ENCODE measurements around the gene SEL1L2.

Gene SEL1L2

DNA sequence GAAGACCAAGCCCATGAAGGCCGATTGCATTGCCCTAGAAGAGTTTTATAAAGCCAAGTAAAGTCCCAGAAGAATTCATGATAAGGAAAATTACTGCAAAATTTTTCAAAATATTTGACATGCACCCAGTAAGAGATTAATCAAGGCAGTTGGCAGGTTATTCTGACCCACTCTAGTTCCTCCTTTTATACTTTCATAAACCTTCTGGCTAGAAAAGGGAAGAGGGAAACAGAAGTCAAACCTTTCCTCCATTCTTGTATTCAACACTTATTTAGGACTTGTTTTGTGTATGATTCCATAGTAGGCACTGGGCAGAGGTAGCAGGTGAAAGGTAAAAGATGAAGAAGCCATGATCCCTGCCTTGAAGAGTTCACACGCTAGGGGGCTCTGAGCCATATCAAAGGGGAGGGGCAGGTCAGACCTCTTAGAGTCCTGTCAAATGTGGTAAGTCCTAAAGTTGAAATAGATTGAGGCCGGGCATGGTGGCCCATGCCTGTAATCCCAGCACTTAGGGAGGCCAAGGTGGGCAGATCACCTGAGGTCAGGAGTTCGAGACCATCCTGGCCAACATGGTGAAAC is 120.2 kb downstream of the SEL1L2 start:
- no peak for DNase-seq (ENCODE audit: low read depth in 4 of 4, low spot score in 1 of 4)

- no peak for DNase-seq (ENCODE audit: low read depth in 4 of 4, low spot score in 1 of 4)
Observed at GRCh38 chr20:13868331-13868730, 122.1 kb downstream of the SEL1L2 start.

DNA sequence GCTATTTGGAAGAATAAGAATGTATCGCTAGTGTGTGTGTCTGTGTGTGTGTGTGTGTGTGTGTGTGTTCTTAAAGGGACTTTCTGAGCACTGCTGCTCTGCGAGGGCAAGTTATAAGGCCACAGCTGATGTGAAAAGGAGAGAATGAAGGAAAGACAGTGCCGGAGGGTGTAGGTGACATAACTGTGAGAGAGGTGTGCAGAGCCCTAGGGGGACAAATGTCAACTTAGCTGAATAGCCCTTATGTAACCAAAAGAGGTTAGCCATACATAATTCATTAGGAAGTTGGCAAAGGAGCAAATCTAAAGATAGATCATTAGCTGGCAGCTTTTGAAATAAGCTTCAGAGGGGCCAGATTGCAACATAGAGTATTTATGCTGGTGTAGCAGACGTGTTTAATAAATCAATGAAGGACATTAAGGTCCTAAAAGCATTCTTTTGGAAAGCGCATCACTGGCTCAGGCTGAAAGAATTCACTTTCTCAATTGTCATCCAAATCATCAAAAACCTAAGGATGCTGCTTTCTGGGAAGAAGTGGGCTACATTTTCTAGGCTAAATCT is 124.5 kb downstream of the SEL1L2 start:
- no peak for DNase-seq (ENCODE audit: low read depth in 4 of 4, low spot score in 1 of 4)

- no peak for DNase-seq (ENCODE audit: low read depth in 4 of 4, low spot score in 1 of 4)
Observed at GRCh38 chr20:13865156-13865555, 125.3 kb downstream of the SEL1L2 start.

DNA sequence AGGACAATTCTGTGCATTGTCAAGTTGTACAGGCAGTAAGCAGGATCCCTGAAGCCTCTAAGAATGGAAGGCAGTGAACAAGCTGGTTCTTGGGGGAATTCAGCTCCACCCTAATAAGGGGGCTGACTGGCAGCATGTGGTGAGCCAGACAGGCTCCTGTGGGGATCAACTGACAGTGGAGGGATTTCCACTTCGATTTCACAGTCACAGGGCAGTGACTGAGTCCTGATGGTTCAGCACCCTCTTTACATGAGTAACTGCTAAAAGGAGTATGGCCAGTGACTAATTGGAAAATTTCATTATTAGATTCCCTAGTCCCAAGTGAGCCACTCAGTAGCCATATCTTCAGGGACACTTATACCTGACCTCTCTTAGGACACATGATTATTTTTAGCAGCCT is 127.2 kb downstream of the SEL1L2 start:
- DNase-seq (ENCODE audit: low read depth in 4 of 4, low spot score in 1 of 4): no peak

- DNase-seq (ENCODE audit: low read depth in 4 of 4, low spot score in 1 of 4): no peak
Observed at GRCh38 chr20:13862245-13862644, 128.2 kb downstream of the SEL1L2 start.

DNA sequence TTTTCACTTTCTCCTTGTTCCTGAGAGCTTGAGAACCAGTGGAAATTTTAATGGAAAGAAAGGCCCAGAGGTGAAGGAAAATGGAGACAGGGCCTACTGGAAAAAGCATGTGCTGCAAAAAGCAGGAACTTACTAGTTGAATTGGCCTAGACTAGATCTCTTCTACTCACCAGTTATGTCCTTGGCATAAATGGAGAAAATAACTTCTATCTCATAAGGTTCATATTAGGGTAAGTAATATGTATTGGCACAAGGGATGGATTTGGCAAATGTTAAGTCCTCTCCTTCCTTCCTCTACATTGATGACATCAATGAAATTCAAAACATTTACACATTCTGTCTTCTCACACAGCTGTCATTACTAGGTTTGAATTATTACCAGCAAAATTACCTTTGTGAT is 131.5 kb downstream of the SEL1L2 start:
- DNase-seq (ENCODE audit: low read depth in 4 of 4, low spot score in 1 of 4): no peak

GRCh38 chr20:13858439-13858838 is 132.0 kb downstream of the SEL1L2 start:
- DNase-seq (ENCODE audit: low read depth in 4 of 4, low spot score in 1 of 4): no peak

DNA sequence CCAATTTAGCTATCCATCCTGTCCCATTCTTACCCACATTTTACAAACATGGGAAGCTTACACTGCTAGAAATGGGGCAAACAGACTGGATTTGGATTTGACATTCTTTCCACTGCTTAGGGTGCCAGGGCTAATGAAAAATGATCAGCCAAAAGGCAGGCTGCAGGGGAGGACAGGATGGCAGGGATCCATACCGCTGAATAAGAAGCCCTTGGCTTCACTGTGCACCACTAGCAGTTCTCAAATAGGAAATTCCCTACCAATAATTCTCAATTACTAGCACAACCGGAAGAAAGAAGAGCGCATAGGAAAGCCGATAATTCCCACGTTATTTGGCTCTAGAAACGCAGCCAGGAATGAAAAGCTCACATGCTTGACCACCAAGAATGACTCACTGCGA is 132.5 kb downstream of the SEL1L2 start:
- DNase-seq (ENCODE audit: low read depth in 4 of 4, low spot score in 1 of 4): no peak

DNA sequence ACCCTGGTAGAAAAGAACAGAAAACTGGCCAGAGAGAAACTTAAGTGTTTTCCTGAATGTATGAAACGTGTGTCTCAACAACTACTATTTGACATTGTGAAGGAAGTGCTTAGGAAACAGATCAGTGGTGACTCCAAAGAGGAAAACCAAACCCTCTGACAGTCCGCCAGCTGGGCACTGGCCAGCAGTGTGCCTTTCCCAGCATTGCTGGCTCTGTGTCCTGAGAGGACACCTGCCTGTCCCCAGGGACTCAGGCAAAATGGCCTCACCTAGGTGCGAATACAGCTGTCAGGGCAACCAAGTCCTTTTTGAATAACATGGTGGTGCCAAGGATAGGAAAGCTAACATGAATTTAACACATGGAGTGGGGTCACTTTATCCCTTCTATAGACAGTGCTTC is 133.1 kb downstream of the SEL1L2 start:
- no peak for DNase-seq (ENCODE audit: low read depth in 4 of 4, low spot score in 1 of 4)

DNA sequence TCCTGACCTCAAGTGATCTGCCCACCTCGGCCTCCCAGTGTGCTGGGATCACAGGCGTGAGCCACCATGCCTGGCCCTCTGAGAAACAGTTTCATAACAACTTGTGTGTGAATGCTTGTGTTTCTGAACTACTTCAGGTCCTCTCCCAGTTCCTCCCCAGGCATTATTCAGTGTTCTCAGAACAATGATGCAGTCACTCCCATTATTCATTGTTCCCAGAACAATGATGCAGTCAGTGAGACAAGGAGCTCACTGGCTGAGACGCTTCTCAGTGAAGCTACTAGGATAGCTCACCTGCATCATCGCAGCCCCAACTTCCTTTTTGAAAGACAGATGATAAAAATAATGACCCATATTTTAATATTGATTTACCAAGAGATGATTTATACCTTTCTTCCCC is 134.1 kb downstream of the SEL1L2 start:
- DNase-seq (ENCODE audit: low read depth in 4 of 4, low spot score in 1 of 4): no peak

- DNase-seq (ENCODE audit: low read depth in 4 of 4, low spot score in 1 of 4): no peak
Observed at GRCh38 chr20:13855613-13856012, 134.8 kb downstream of the SEL1L2 start.

GRCh38 chr20:13852306-13852705 is 138.1 kb downstream of the SEL1L2 start:
- no peak for DNase-seq (ENCODE audit: low read depth in 4 of 4, low spot score in 1 of 4)

DNA sequence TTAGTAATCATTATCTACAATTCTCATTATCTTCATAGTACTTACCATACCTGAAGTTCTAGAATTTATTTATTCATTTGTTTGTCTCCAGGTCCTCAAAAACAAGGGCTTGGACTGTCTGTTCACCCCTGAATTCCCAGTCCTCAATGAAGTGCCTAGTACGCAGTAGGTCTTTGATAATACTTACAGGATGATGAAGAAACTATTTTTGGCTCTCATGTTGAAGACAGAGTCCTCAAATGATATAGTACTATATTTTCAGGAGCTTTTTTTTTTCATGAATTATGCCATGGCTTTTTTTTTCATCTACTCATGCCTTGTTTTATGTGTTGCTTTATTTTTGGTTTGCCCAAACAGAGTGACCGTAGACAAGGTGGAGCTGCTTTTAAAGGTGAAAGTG is 139.1 kb downstream of the SEL1L2 start:
- DNase-seq (ENCODE audit: low read depth in 4 of 4, low spot score in 1 of 4): no peak

- no peak for DNase-seq (ENCODE audit: low read depth in 4 of 4, low spot score in 1 of 4)
Observed at GRCh38 chr20:13844296-13844695, 146.1 kb downstream of the SEL1L2 start.

DNA sequence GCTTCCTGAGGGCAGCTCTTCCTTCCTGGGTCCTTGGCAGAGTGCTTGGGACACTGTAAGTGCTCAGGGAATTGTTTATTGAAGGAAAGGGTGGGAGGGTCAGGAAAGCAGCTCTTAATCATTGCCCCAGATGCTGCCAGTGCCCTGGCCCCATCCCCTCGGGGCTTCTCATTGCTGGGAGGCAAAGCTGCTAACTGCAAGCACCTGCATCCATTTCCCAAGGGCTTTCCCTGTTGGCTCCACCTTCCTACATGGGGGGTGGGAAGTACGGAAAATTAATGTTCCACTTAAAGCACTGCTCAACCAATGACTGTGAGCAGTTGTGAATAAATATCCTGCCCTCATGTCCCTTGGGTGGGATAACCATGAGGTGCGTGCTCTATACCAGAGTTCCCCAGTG is 149.2 kb downstream of the SEL1L2 start:
- DNase-seq (ENCODE audit: low read depth in 4 of 4, low spot score in 1 of 4): no peak

- no peak for DNase-seq (ENCODE audit: low read depth in 4 of 4, low spot score in 1 of 4)
Observed at GRCh38 chr20:13840093-13840465, 150.3 kb downstream of the SEL1L2 start.

GRCh38 chr20:13839421-13840092 is 150.9 kb downstream of the SEL1L2 start:
- no peak for DNase-seq (ENCODE audit: low read depth in 4 of 4, low spot score in 1 of 4)

DNA sequence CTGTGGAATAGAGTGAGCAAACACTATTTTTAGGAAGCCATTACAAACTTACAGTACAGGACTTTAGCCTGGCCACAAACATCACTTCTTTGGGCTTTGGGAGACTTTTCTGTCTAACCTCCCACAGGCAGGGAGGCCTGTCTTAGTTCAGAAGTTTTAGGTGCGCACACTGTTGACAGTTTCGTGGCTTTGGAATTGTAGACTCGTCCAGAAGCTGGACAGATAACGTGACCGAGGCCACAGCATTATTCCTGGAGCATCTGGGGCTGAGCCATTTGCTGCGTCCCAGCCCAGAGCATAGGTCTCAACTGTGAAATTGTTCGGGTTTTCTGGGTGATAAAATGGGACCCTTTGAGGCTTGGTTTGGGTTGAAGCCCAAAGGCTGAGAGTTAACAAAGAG is 151.8 kb downstream of the SEL1L2 start:
- no peak for DNase-seq (ENCODE audit: low read depth in 4 of 4, low spot score in 1 of 4)

DNA sequence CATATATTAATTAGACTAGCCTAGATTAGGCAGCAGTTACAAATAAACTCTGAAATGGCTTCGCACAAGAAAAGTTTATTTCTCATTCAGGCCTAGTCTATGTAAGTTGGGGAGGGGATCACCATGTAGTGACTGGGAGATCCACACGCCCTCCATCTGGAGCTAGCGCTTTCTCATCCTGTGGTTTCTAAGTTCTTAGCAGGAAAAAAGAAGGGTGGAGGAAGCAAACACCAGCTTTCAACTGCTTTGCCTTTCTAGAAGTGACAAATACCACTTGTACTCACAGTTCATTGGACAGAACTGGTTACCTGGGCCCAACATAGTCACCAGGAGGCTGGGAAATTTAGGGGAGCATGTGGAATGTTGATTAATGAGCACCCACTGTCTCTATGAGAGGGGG is 158.9 kb downstream of the SEL1L2 start:
- DNase-seq (ENCODE audit: low read depth in 4 of 4, low spot score in 1 of 4): no peak

DNA sequence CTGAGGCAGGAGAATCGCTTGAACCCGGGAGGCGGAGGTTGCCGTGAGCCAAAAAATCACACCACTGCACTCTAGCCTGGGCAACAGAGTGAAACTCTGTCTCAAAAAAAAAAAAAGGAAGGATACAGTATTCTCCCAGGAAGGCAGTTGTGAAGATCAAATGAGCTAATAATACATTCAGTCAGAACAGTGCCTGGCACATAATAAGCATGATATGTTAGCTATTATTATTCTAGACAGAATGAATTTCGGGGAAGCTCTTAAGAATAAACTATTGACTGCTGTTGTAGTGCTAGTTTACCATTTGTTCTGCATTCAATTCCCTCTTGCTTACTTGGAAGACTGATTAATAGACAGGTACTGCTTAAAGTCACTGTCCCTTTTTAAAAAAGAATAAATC is 164.9 kb downstream of the SEL1L2 start:
- DNase-seq (ENCODE audit: low read depth in 4 of 4, low spot score in 1 of 4): no peak

DNA sequence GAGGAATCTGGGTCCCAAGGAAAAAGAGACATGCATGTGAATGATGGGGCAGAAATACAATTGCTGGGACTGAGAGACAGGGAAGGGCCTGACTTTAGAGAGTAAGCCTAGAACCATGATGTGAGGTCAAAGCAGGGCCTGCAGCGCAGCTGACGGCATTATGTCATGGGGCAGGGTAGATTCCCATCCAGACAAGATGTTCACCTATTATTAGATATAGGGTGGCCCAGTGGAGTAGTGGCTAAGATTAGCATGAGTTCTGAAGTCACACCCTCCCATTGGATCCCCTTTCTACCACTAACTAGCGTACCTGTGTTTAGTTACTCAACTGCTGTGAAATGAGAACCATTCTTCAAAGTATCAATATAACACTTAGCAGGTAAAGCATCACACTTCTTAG is 166.0 kb downstream of the SEL1L2 start:
- no peak for DNase-seq (ENCODE audit: low read depth in 4 of 4, low spot score in 1 of 4)

GRCh38 chr20:13822459-13822858 is 168.0 kb downstream of the SEL1L2 start:
- DNase-seq (ENCODE audit: low read depth in 4 of 4, low spot score in 1 of 4): no peak

All from stimulated activated CD4-positive, alpha-beta T cell treated with anti-CD3 and anti-CD28 coated beads, Interleukin-1b, Interleukin-23, amount 100 ng/mL, for 24 hours (primary cell).